Measurements from ENCODE around the gene SLC30A7.

DNA sequence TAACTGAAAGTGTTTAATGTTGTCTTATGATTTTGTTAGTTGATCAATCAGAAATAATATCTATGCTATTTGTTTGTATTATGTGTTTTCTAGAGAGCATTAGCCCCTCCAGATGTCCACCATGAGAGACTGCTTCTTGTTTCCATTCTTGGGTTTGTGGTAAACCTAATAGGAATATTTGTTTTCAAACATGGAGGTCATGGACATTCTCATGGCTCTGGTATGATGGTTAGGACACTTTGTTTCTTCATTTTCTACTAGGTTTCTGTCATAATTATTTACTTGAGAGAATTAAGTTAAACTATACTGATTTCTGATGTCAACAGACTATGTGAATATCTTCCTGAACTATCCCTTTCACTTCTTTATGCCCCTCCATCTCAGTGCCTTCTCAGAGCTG is 16.1 kb downstream of the SLC30A7 start:
- TF ChIP-seq CTCF (IDR thresholded peaks at IDR 0.05) (no peak), ZFX (IDR thresholded peaks at IDR 0.05; ENCODE audit: borderline replicate concordance) (no peak)
